Liver (tissue), 3 donors: ENCODE data around the gene PCDHGA6.
"Not testable (repeated sequence)": the region's sequence is repeated elsewhere in the genome, so short reads cannot be mapped to it uniquely, and the experiment has no call there.

ENCODE experiments used
- ATF3 ChIP-seq: IDR thresholded peaks from 2 replicates; pipeline ENCODE4 v1.6.1; 2016; ENCODE audit warnings: antibody characterized with exemption
- EGR1 ChIP-seq, 2 donors: IDR thresholded peaks; 2 replicates each; pipeline ENCODE4 v1.6.1; 2016 to 2018; ENCODE audit warnings: antibody characterized with exemption in 2 of 2, low read depth in 2 of 2
- FOXA1 ChIP-seq: IDR thresholded peaks from 2 replicates; pipeline ENCODE4 v1.6.1; 2016; ENCODE audit warnings: antibody characterized with exemption
- HNF4A ChIP-seq, 2 donors: conservative IDR thresholded peaks; 2 replicates each; pipeline ENCODE4 v1.6.1; 2016; ENCODE audit warnings: antibody characterized with exemption in 2 of 2, mild to moderate bottlenecking in 2 of 2
- JUND ChIP-seq, 2 donors: IDR thresholded peaks; 2 replicates each; pipeline ENCODE4 v1.6.1; 2016; ENCODE audit warnings: antibody characterized with exemption in 2 of 2
- NR2F2 ChIP-seq: IDR thresholded peaks from 2 replicates; pipeline ENCODE4 v1.6.1; 2016; ENCODE audit warnings: antibody characterized with exemption
- RAD21 ChIP-seq, 2 donors: IDR thresholded peaks; 2 replicates each; pipeline ENCODE4 v1.6.1; 2016; ENCODE audit warnings: antibody characterized with exemption in 2 of 2, mild to moderate bottlenecking in 2 of 2
- SP1 ChIP-seq: IDR thresholded peaks from 2 replicates; pipeline ENCODE4 v1.6.1; 2018; ENCODE audit warnings: antibody characterized with exemption, mild to moderate bottlenecking
- TAF1 ChIP-seq: conservative IDR thresholded peaks from 2 replicates; pipeline ENCODE4 v1.6.1; 2016; ENCODE audit warnings: antibody characterized with exemption, mild to moderate bottlenecking
- TF ChIP-seq, protein P1 (sequence below): fragments of 150-350 bp; IDR thresholded peaks from 2 replicates; pipeline ENCODE4 v1.5.1; 2017; ENCODE audit warnings: improper control_type of control experiment, low read depth, low read length; ENCODE audit not compliant: missing input control
- TF ChIP-seq, protein P2 (sequence below): IDR thresholded peaks from 2 replicates; pipeline ENCODE4 v1.6.1; 2016; ENCODE audit warnings: antibody characterized with exemption
- TF ChIP-seq, protein P3 (sequence below): IDR thresholded peaks from 2 replicates; pipeline ENCODE4 v1.6.1; 2016; ENCODE audit warnings: antibody characterized with exemption, mild to moderate bottlenecking
- donor health status: healthy.
- donor health status: healthy.

GRCh38 chr5:141414548-141415274 is 41.0 kb downstream of the PCDHGA6 start:
- TF ChIP-seq EGR1 (IDR thresholded peaks at IDR 0.05; ENCODE audit: low read depth in 2 of 2); JUND (IDR thresholded peaks at IDR 0.05); SP1; HNF4A (conservative IDR thresholded peaks at IDR 0.05); TAF1; FOXA1; RAD21 (IDR thresholded peaks at IDR 0.05); NR2F2; ATF3: not testable (repeated sequence)
- TF ChIP-seq, protein P1, sequence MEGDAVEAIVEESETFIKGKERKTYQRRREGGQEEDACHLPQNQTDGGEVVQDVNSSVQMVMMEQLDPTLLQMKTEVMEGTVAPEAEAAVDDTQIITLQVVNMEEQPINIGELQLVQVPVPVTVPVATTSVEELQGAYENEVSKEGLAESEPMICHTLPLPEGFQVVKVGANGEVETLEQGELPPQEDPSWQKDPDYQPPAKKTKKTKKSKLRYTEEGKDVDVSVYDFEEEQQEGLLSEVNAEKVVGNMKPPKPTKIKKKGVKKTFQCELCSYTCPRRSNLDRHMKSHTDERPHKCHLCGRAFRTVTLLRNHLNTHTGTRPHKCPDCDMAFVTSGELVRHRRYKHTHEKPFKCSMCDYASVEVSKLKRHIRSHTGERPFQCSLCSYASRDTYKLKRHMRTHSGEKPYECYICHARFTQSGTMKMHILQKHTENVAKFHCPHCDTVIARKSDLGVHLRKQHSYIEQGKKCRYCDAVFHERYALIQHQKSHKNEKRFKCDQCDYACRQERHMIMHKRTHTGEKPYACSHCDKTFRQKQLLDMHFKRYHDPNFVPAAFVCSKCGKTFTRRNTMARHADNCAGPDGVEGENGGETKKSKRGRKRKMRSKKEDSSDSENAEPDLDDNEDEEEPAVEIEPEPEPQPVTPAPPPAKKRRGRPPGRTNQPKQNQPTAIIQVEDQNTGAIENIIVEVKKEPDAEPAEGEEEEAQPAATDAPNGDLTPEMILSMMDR, result not testable (repeated sequence)
- TF ChIP-seq, protein P2, sequence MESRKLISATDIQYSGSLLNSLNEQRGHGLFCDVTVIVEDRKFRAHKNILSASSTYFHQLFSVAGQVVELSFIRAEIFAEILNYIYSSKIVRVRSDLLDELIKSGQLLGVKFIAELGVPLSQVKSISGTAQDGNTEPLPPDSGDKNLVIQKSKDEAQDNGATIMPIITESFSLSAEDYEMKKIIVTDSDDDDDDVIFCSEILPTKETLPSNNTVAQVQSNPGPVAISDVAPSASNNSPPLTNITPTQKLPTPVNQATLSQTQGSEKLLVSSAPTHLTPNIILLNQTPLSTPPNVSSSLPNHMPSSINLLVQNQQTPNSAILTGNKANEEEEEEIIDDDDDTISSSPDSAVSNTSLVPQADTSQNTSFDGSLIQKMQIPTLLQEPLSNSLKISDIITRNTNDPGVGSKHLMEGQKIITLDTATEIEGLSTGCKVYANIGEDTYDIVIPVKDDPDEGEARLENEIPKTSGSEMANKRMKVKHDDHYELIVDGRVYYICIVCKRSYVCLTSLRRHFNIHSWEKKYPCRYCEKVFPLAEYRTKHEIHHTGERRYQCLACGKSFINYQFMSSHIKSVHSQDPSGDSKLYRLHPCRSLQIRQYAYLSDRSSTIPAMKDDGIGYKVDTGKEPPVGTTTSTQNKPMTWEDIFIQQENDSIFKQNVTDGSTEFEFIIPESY, result not testable (repeated sequence)
- TF ChIP-seq, protein P3, sequence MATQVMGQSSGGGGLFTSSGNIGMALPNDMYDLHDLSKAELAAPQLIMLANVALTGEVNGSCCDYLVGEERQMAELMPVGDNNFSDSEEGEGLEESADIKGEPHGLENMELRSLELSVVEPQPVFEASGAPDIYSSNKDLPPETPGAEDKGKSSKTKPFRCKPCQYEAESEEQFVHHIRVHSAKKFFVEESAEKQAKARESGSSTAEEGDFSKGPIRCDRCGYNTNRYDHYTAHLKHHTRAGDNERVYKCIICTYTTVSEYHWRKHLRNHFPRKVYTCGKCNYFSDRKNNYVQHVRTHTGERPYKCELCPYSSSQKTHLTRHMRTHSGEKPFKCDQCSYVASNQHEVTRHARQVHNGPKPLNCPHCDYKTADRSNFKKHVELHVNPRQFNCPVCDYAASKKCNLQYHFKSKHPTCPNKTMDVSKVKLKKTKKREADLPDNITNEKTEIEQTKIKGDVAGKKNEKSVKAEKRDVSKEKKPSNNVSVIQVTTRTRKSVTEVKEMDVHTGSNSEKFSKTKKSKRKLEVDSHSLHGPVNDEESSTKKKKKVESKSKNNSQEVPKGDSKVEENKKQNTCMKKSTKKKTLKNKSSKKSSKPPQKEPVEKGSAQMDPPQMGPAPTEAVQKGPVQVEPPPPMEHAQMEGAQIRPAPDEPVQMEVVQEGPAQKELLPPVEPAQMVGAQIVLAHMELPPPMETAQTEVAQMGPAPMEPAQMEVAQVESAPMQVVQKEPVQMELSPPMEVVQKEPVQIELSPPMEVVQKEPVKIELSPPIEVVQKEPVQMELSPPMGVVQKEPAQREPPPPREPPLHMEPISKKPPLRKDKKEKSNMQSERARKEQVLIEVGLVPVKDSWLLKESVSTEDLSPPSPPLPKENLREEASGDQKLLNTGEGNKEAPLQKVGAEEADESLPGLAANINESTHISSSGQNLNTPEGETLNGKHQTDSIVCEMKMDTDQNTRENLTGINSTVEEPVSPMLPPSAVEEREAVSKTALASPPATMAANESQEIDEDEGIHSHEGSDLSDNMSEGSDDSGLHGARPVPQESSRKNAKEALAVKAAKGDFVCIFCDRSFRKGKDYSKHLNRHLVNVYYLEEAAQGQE, result not testable (repeated sequence)
